HepG2 (cell line): ENCODE results near the gene SPTB. TPM values are rescaled to one million over a fixed set of nuclear protein-coding genes. Genes with fewer than 3 reads are reported as not detected.

ENCODE experiments used
- ATAC-seq: fragments of 200-7000 bp; cut with Tn5 transposase; 3 replicates; pipeline ENCODE4 v1.9.1; 2020; ENCODE audit warnings: mild to moderate bottlenecking, moderate library complexity
- BruUV-seq: library from RNA; stranded (reverse); fragments of 400-500 nt; replicated peaks from 2 replicates; lab custom pipeline; 2021; lab: Mats Ljungman, UMichigan
- CTCF ChIA-PET: fragments of 300-600 bp; formaldehyde crosslinking; extraction: SDS; loops from one replicate; lab custom pipeline; 2021; ENCODE audit warnings: low total read pairs, inconsistent platforms, low intra/inter-chr PET ratio; lab: Yijun Ruan, JAX
- POLR2A ChIA-PET: fragments of 350-600 bp; sonication (Branson Sonifier 250); formaldehyde crosslinking; loops from one replicate; lab custom pipeline; 2020; ENCODE audit warnings: antibody characterized with exemption, inconsistent platforms; lab: Yijun Ruan, JAX
- DNase-seq: peaks from one replicate; pipeline ENCODE4 v3.0.0-alpha.2; 2015; ENCODE audit warnings: low spot score
- FAIRE-seq: peaks from 3 replicates; lab custom pipeline; 2011; peaks lifted over from hg19 to GRCh38; lab: Jason Lieb, UNC
- H2AFZ ChIP-seq: one replicate; pipeline ENCODE4 v1.6.1; 2011; ENCODE audit warnings: low read length, inconsistent platforms
- H3K27ac ChIP-seq: fragments of 300-600 bp; 3 replicates; pipeline ENCODE4 v1.8.0; 2011; ENCODE audit warnings: mixed run types, mild to moderate bottlenecking, mixed read lengths, low read length, inconsistent platforms; ENCODE audit not compliant: insufficient read depth; ENCODE audit errors: extremely low read length
- H3K27me3 ChIP-seq, 2 experiments: fragments of 200-600 bp in 1 of 2; 2 replicates in 1 of 2; 3 replicates in 1 of 2; pipeline versions ENCODE4 v1.6.0 to v1.8.0; 2011; ENCODE audit warnings: low read length in 2 of 2, mild to moderate bottlenecking in 2 of 2, moderate library complexity in 2 of 2, inconsistent platforms in 1 of 2; ENCODE audit not compliant: insufficient read depth in 2 of 2, control insufficient read depth in 1 of 2
- H3K36me3 ChIP-seq, 2 experiments: fragments of 200-600 bp in 1 of 2; replicated peaks in 1 of 2; 2 replicates in 1 of 2; 3 replicates in 1 of 2; pipeline versions ENCODE4 v1.5.1 to v1.8.0; 2011; ENCODE audit warnings: low read length in 2 of 2, inconsistent platforms in 1 of 2; ENCODE audit not compliant: insufficient read depth in 2 of 2, control insufficient read depth in 1 of 2
- H3K4me1 ChIP-seq: 2 replicates; pipeline ENCODE4 v1.5.1; 2012; ENCODE audit warnings: low read length, inconsistent platforms; ENCODE audit not compliant: insufficient read depth
- H3K4me2 ChIP-seq: 2 replicates; pipeline ENCODE4 v1.6.0; 2011; ENCODE audit warnings: low read depth, low read length, inconsistent platforms
- H3K4me3 ChIP-seq, 3 experiments: fragments of 200-600 bp in 1 of 3; sonication (generic), shearing (Covaris generic) in 1 of 3; replicated peaks in 1 of 3; 2 replicates each; pipeline ENCODE4 v1.5.1; 2011 to 2016; ENCODE audit warnings: low read length in 3 of 3, inconsistent platforms in 2 of 3, low read depth in 2 of 3, mild to moderate bottlenecking in 2 of 3, control low read depth in 1 of 3, mixed read lengths in 1 of 3; ENCODE audit not compliant: insufficient read depth in 1 of 3
- H3K79me2 ChIP-seq: one replicate; pipeline ENCODE4 v1.6.1; 2011; ENCODE audit warnings: low read length, inconsistent platforms; ENCODE audit not compliant: insufficient read depth
- H3K9ac ChIP-seq: 2 replicates; pipeline ENCODE4 v1.6.0; 2011; ENCODE audit warnings: mild to moderate bottlenecking, low read depth, low read length, inconsistent platforms; ENCODE audit not compliant: insufficient read depth
- H3K9me3 ChIP-seq: 2 replicates; pipeline ENCODE4 v1.5.1; 2012; ENCODE audit warnings: mild to moderate bottlenecking, low read length
- H4K20me1 ChIP-seq: 2 replicates; pipeline ENCODE4 v1.6.0; 2011; ENCODE audit warnings: inconsistent platforms, mild to moderate bottlenecking, low read length, moderate library complexity; ENCODE audit not compliant: insufficient read depth
- BRD4 ChIP-seq: sonication (generic); formaldehyde crosslinking; IDR thresholded peaks from 2 replicates; pipeline ENCODE4 v1.4.0; 2020; ENCODE audit warnings: missing genetic modification reagents
- FLYWCH1 ChIP-seq: sonication (generic); formaldehyde crosslinking; IDR thresholded peaks from 2 replicates; pipeline ENCODE4 v1.8.1; 2023; ENCODE audit warnings: mild to moderate bottlenecking, missing genetic modification reagents
- HOXA5 ChIP-seq: sonication (generic); formaldehyde crosslinking; IDR thresholded peaks from 2 replicates; pipeline ENCODE4 v1.4.0; 2020; ENCODE audit warnings: missing genetic modification reagents
- MYPOP ChIP-seq: sonication (generic); formaldehyde crosslinking; IDR thresholded peaks from 2 replicates; pipeline ENCODE4 v1.8.1; 2023; ENCODE audit warnings: mild to moderate bottlenecking, moderate library complexity, missing genetic modification reagents
- SMARCE1 ChIP-seq: fragments of 450-650 bp; IDR thresholded peaks from 2 replicates; pipeline ENCODE4 v1.6.1; 2017; ENCODE audit warnings: borderline replicate concordance
- TOPORS ChIP-seq: sonication (generic); formaldehyde crosslinking; IDR thresholded peaks from 2 replicates; pipeline ENCODE4 v1.8.0; 2023; ENCODE audit warnings: mild to moderate bottlenecking, missing genetic modification reagents
- ZMYM2 ChIP-seq: sonication (generic); formaldehyde crosslinking; IDR thresholded peaks from 2 replicates; pipeline ENCODE4 v1.8.0; 2022; ENCODE audit warnings: mild to moderate bottlenecking, missing genetic modification reagents
- ZMYM3 ChIP-seq: sonication (generic); formaldehyde crosslinking; IDR thresholded peaks from 2 replicates; pipeline ENCODE4 v1.5.1; 2020; ENCODE audit warnings: mild to moderate bottlenecking, missing genetic modification reagents
- ZNF12 ChIP-seq: sonication (generic); formaldehyde crosslinking; IDR thresholded peaks from 2 replicates; pipeline ENCODE4 v1.5.0; 2020; ENCODE audit warnings: missing genetic modification reagents
- ZNF17 ChIP-seq: sonication (generic); formaldehyde crosslinking; IDR thresholded peaks from 2 replicates; pipeline ENCODE4 v1.5.0; 2020; ENCODE audit warnings: mild to moderate bottlenecking, missing genetic modification reagents
- ZNF180 ChIP-seq: sonication (generic); formaldehyde crosslinking; IDR thresholded peaks from 2 replicates; pipeline ENCODE4 v1.4.0; 2020; ENCODE audit warnings: low read depth, missing genetic modification reagents, borderline replicate concordance
- ZNF263 ChIP-seq: sonication (generic); formaldehyde crosslinking; IDR thresholded peaks from 2 replicates; pipeline ENCODE4 v1.4.0; 2020; ENCODE audit warnings: missing genetic modification reagents
- ZNF333 ChIP-seq: sonication (generic); formaldehyde crosslinking; IDR thresholded peaks from 2 replicates; pipeline ENCODE4 v1.4.0; 2020; ENCODE audit warnings: mild to moderate bottlenecking, missing genetic modification reagents, borderline replicate concordance
- ZZZ3 ChIP-seq: sonication (generic); formaldehyde crosslinking; IDR thresholded peaks from 2 replicates; pipeline ENCODE4 v1.4.0; 2020; ENCODE audit warnings: missing genetic modification reagents, mild to moderate bottlenecking, borderline replicate concordance
- WGBS: methylation state at CpG from one replicate; pipeline ENCODE4 v1.1.6; 2017; ENCODE audit warnings: low lambda C conversion rate; 5-methylcytosine and 5-hydroxymethylcytosine counted together
- in situ Hi-C: cut with HindIII; loops from 2 replicates; pipeline ENCODE4 v1.10.0; 2017; ENCODE audit warnings: low pct_unique_long_range_greater_than_20kb; ENCODE audit not compliant: extremely low pct_ligation_motif_present
- intact Hi-C: fragments of 100-400 bp; cut with micrococcal nuclease; formaldehyde crosslinking; loops from one replicate; pipeline ENCODE4 v1.10.0; 2022; ENCODE audit not compliant: unreplicated experiment
- polyA plus RNA-seq, 8 experiments: library from polyadenylated mRNA; depleted of rRNA in 3 of 8; stranded (reverse) in 7 of 8; unstranded in 1 of 8; fragments of >200 nt; fragmentation: Illumina TruSeq in 4 of 8; extraction: Trizol in 4 of 8; gene quantifications; 2 replicates each; pipeline versions ENCODE4 v1.2.1 to v1.2.3, GENCODE V29; 2011 to 2016; ENCODE audit warnings: low read depth in 4 of 8, missing spikeins in 1 of 8, mixed read lengths in 1 of 8; ENCODE audit not compliant: insufficient read depth in 1 of 8
- total RNA-seq, 5 experiments: library from RNA; depleted of rRNA; stranded (reverse); fragments of >200 nt; fragmentation: Illumina TruSeq; extraction: Trizol; gene quantifications; 2 replicates each; pipeline ENCODE4 v1.2.3, GENCODE V29; 2016; ENCODE audit warnings: low read depth in 1 of 5

The SPTB gene
- total and polyA plus RNA-seq, 2 of the 13 experiments (the other 11 are each of a cell fraction or from before 2014, with no cell fraction given) = 0.01 to 0.02 TPM

- FAIRE-seq = no peak
- no peak overlapping the region for H3K9ac ChIP-seq
Observed at GRCh38 chr14:64807551-64807950, 72.2 kb downstream of the SPTB start.

More at GRCh38 chr14:64807551-64807950, 72.2 kb downstream of the SPTB start:
- intact Hi-C loops = no loop called here
- ATAC-seq (no peak; the same call in 2 of the 3 replicates), DNase-seq (no peak)
- Histone ChIP-seq H3K4me2 (no peak overlapping the region), H3K9me3 (no peaks in the 10 kb centered on the region), H3K4me1 (peaks cover 11% of the 10 kb centered on the region), H3K27ac (no peak overlapping the region), H3K36me3 (no peaks in the 10 kb centered on the region), H3K79me2 (no peaks in the 10 kb centered on the region), H4K20me1 (no peaks in the 10 kb centered on the region), H2AFZ (no peak overlapping the region), H3K4me3 (no peak overlapping the region), H3K27me3 (peaks cover 0 to 6% of the 10 kb centered on the region in 2 experiments; a peak in 1 of 5 replicates)
- in situ Hi-C loops = no loop called here
- TF ChIP-seq MYPOP (CRISPR knock-in tag) (no peak), HOXA5 (CRISPR knock-in tag) (no peak), ZZZ3 (CRISPR knock-in tag) (no peak), ZNF12 (CRISPR knock-in tag) (no peak), ZMYM2 (CRISPR knock-in tag) (no peak), ZNF333 (CRISPR knock-in tag) (no peak), TOPORS (CRISPR knock-in tag) (no peak), FLYWCH1 (CRISPR knock-in tag) (no peak), ZNF180 (no peak), ZNF263 (CRISPR knock-in tag) (no peak), SMARCE1 (no peak), BRD4 (CRISPR knock-in tag) (no peak), ZNF17 (CRISPR knock-in tag) (no peak), ZMYM3 (CRISPR knock-in tag) (no peak)
- ChIA-PET POLR2A (no interaction called here), CTCF (no interaction called here)
- 29% methylated on average over 3 of the region's 5 CpGs for WGBS
- no TSS peak for BruUV-seq
